Adipocyte (in vitro differentiated cells): ENCODE measurements around the gene GNA14.
"Not testable (repeated sequence)": the region's sequence is repeated elsewhere in the genome, so short reads cannot be mapped to it uniquely, and the experiment has no call there.

Experiments used
- DNase-seq: peaks from one replicate; pipeline ENCODE4 v3.0.0-alpha.2; 2015; ENCODE audit warnings: low read depth
- H3K27me3 ChIP-seq: replicated peaks from 2 replicates; pipeline ENCODE4 v1.7.0; 2013; ENCODE audit warnings: mild to moderate bottlenecking, low read length, moderate library complexity; ENCODE audit not compliant: control insufficient read depth, insufficient read depth
- H3K36me3 ChIP-seq: 2 replicates; pipeline ENCODE4 v1.7.0; 2013; ENCODE audit warnings: low read length, mild to moderate bottlenecking, moderate library complexity; ENCODE audit not compliant: control insufficient read depth, insufficient read depth, severe bottlenecking
- H3K4me1 ChIP-seq: 2 replicates; pipeline ENCODE4 v1.7.0; 2013; ENCODE audit warnings: mild to moderate bottlenecking, low read length, moderate library complexity; ENCODE audit not compliant: control insufficient read depth, insufficient read depth
- H3K4me3 ChIP-seq: 2 replicates; pipeline ENCODE4 v1.7.0; 2013; ENCODE audit warnings: mild to moderate bottlenecking, low read length, moderate library complexity
- H3K9ac ChIP-seq: 2 replicates; pipeline ENCODE4 v1.7.0; 2013; ENCODE audit warnings: mild to moderate bottlenecking, low read length, moderate library complexity
- H3K9me3 ChIP-seq: 2 replicates; pipeline ENCODE4 v1.7.0; 2013; ENCODE audit warnings: mild to moderate bottlenecking, low read length, moderate library complexity; ENCODE audit not compliant: control insufficient read depth

GNA14 gene

GRCh38 chr9:77640741-77641580 lies 7.2 kb downstream of the GNA14 start:
- DNase-seq, result no peak
- Histone ChIP-seq H3K36me3 (no peaks in the 10 kb centered on the region), H3K27me3 (no peaks in the 10 kb centered on the region), H3K9me3 (no peaks in the 10 kb centered on the region), H3K4me3 (no peak overlapping the region), H3K9ac (no peak overlapping the region), H3K4me1 (no peaks in the 10 kb centered on the region)

- no peaks in the 10 kb centered on the region for H3K9me3 ChIP-seq
- DNase-seq, result no peak
- no peak overlapping the region for H3K9ac ChIP-seq
- no peaks in the 10 kb centered on the region for H3K36me3 ChIP-seq
- H3K4me1 ChIP-seq, result no peaks in the 10 kb centered on the region
- no peaks in the 10 kb centered on the region for H3K27me3 ChIP-seq
- no peak overlapping the region for H3K4me3 ChIP-seq
Measured at GRCh38 chr9:77632652-77633051, 15.5 kb downstream of the GNA14 start.

- not testable (repeated sequence) for H3K27me3 ChIP-seq, H3K9me3 ChIP-seq, H3K4me1 ChIP-seq, DNase-seq, H3K9ac ChIP-seq, H3K36me3 ChIP-seq, H3K4me3 ChIP-seq
Measured at GRCh38 chr9:77628864-77629263, 19.3 kb downstream of the GNA14 start.

- H3K9ac ChIP-seq, result no peak overlapping the region
- no peaks in the 10 kb centered on the region for H3K27me3 ChIP-seq
- no peak for DNase-seq
- no peaks in the 10 kb centered on the region for H3K36me3 ChIP-seq
- H3K9me3 ChIP-seq, result no peaks in the 10 kb centered on the region
- H3K4me3 ChIP-seq, result no peak overlapping the region
- no peaks in the 10 kb centered on the region for H3K4me1 ChIP-seq
Measured at GRCh38 chr9:77616191-77616590, 31.9 kb downstream of the GNA14 start.

GRCh38 chr9:77614645-77615044 lies 33.5 kb downstream of the GNA14 start:
- Histone ChIP-seq H3K4me3 (no peak overlapping the region), H3K9ac (no peak overlapping the region), H3K4me1 (no peaks in the 10 kb centered on the region), H3K27me3 (no peaks in the 10 kb centered on the region), H3K36me3 (no peaks in the 10 kb centered on the region), H3K9me3 (no peaks in the 10 kb centered on the region)
- DNase-seq, result peak; percentile 29

GRCh38 chr9:77606526-77606925 lies 41.6 kb downstream of the GNA14 start:
- no peaks in the 10 kb centered on the region for H3K9me3 ChIP-seq

GRCh38 chr9:77605449-77606220 lies 42.5 kb downstream of the GNA14 start:
- no peak overlapping the region for H3K9ac ChIP-seq
- no peaks in the 10 kb centered on the region for H3K36me3 ChIP-seq
- H3K27me3 ChIP-seq, result no peaks in the 10 kb centered on the region
- H3K4me1 ChIP-seq, result no peaks in the 10 kb centered on the region
- no peak for DNase-seq
- no peak overlapping the region for H3K4me3 ChIP-seq
- H3K9me3 ChIP-seq, result no peaks in the 10 kb centered on the region

More at GRCh38 chr9:77606526-77606925, 41.6 kb downstream of the GNA14 start:
- H3K27me3 ChIP-seq, result no peaks in the 10 kb centered on the region
- no peak overlapping the region for H3K4me3 ChIP-seq
- H3K36me3 ChIP-seq, result no peaks in the 10 kb centered on the region
- H3K9ac ChIP-seq, result no peak overlapping the region
- DNase-seq, result no peak
- H3K4me1 ChIP-seq, result no peaks in the 10 kb centered on the region

GRCh38 chr9:77604316-77604715 lies 43.8 kb downstream of the GNA14 start:
- Histone ChIP-seq H3K9me3 (no peaks in the 10 kb centered on the region), H3K27me3 (no peaks in the 10 kb centered on the region), H3K36me3 (no peaks in the 10 kb centered on the region), H3K4me3 (no peak overlapping the region), H3K4me1 (peaks cover 1% of the 10 kb centered on the region), H3K9ac (no peak overlapping the region)
- DNase-seq, result no peak

GRCh38 chr9:77602852-77603251 lies 45.3 kb downstream of the GNA14 start:
- Histone ChIP-seq H3K9me3 (no peaks in the 10 kb centered on the region), H3K4me1 (peaks cover 14% of the 10 kb centered on the region), H3K4me3 (no peak overlapping the region)

GRCh38 chr9:77601476-77602099 lies 46.5 kb downstream of the GNA14 start:
- no peak for DNase-seq
- no peaks in the 10 kb centered on the region for H3K27me3 ChIP-seq

More at GRCh38 chr9:77602852-77603251, 45.3 kb downstream of the GNA14 start:
- Histone ChIP-seq H3K27me3 (no peaks in the 10 kb centered on the region), H3K9ac (no peak overlapping the region), H3K36me3 (no peaks in the 10 kb centered on the region)
- no peak for DNase-seq

GRCh38 chr9:77600810-77601209 lies 47.3 kb downstream of the GNA14 start:
- H3K9ac ChIP-seq, result no peak overlapping the region
- no peaks in the 10 kb centered on the region for H3K27me3 ChIP-seq
- H3K36me3 ChIP-seq, result no peaks in the 10 kb centered on the region
- peaks cover 33% of the 10 kb centered on the region for H3K4me1 ChIP-seq
- H3K4me3 ChIP-seq, result no peak overlapping the region
- DNase-seq, result no peak
- no peaks in the 10 kb centered on the region for H3K9me3 ChIP-seq

More at GRCh38 chr9:77601476-77602099, 46.5 kb downstream of the GNA14 start:
- Histone ChIP-seq H3K9ac (no peak overlapping the region), H3K4me1 (peaks cover 27% of the 10 kb centered on the region), H3K4me3 (no peak overlapping the region), H3K36me3 (no peaks in the 10 kb centered on the region), H3K9me3 (no peaks in the 10 kb centered on the region)
